PFSK-1 (cell line): Measurements from ENCODE around the gene DYNC2H1.

Experiments
- POLR2AphosphoS5 ChIP-seq: IDR thresholded peaks from 2 replicates; pipeline ENCODE4 v1.6.1; 2012; ENCODE audit warnings: low read depth, mild to moderate bottlenecking, control low read depth, low read length, moderate library complexity
- SIN3A ChIP-seq: IDR thresholded peaks from 2 replicates; pipeline ENCODE4 v1.6.1; 2012; ENCODE audit warnings: mild to moderate bottlenecking, low read length, moderate library complexity, borderline replicate concordance; ENCODE audit not compliant: insufficient read depth
- TAF1 ChIP-seq: IDR thresholded peaks from 2 replicates; pipeline ENCODE4 v1.6.1; 2012; ENCODE audit warnings: low read length, control low read depth, borderline replicate concordance; ENCODE audit not compliant: insufficient read depth
- TF ChIP-seq, protein P1 (sequence below), 2 experiments: IDR thresholded peaks; 2 replicates each; pipeline versions ENCODE4 v1.6.1 to v1.8.0; 2011 to 2012; ENCODE audit warnings: low read depth in 2 of 2, low read length in 2 of 2, control low read depth in 1 of 2, inconsistent platforms in 1 of 2, mild to moderate bottlenecking in 1 of 2, moderate library complexity in 1 of 2; ENCODE audit not compliant: insufficient read depth in 1 of 2

DNA sequence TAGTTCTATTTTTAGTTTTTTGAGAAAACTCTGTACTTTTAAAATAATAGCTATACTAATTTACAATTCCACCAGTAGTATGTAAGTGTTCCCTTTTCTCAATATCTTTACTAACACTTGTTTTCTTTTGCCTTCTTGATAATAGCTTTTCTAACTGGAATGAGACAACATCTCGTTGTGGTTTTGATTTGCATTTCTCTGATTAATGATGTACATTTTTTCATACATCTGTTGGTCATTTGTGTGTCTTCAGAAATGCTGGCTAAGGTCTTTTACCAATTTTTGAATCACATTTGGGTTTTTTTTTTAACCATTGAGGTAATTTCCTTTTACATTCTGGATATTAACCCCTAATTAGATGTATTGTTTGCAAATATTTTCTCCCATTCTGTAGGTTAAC is 258.9 kb downstream of the DYNC2H1 start:
- TF ChIP-seq POLR2AphosphoS5 (no peak), SIN3A (no peak), TAF1 (no peak)
- TF ChIP-seq, protein P1, sequence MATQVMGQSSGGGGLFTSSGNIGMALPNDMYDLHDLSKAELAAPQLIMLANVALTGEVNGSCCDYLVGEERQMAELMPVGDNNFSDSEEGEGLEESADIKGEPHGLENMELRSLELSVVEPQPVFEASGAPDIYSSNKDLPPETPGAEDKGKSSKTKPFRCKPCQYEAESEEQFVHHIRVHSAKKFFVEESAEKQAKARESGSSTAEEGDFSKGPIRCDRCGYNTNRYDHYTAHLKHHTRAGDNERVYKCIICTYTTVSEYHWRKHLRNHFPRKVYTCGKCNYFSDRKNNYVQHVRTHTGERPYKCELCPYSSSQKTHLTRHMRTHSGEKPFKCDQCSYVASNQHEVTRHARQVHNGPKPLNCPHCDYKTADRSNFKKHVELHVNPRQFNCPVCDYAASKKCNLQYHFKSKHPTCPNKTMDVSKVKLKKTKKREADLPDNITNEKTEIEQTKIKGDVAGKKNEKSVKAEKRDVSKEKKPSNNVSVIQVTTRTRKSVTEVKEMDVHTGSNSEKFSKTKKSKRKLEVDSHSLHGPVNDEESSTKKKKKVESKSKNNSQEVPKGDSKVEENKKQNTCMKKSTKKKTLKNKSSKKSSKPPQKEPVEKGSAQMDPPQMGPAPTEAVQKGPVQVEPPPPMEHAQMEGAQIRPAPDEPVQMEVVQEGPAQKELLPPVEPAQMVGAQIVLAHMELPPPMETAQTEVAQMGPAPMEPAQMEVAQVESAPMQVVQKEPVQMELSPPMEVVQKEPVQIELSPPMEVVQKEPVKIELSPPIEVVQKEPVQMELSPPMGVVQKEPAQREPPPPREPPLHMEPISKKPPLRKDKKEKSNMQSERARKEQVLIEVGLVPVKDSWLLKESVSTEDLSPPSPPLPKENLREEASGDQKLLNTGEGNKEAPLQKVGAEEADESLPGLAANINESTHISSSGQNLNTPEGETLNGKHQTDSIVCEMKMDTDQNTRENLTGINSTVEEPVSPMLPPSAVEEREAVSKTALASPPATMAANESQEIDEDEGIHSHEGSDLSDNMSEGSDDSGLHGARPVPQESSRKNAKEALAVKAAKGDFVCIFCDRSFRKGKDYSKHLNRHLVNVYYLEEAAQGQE (IDR thresholded peaks at IDR 0.05; ENCODE audit: insufficient read depth in 1 of 2, low read depth in 2 of 2, low read length in 2 of 2) = no peak
